ENCODE data around the gene CPT1B. TPM values are rescaled to one million over a fixed set of nuclear protein-coding genes. Genes with fewer than 3 reads are reported as not detected.

The CPT1B gene
- total RNA-seq, 1 experiment from 2014 or later: 19.2 TPM

DNA sequence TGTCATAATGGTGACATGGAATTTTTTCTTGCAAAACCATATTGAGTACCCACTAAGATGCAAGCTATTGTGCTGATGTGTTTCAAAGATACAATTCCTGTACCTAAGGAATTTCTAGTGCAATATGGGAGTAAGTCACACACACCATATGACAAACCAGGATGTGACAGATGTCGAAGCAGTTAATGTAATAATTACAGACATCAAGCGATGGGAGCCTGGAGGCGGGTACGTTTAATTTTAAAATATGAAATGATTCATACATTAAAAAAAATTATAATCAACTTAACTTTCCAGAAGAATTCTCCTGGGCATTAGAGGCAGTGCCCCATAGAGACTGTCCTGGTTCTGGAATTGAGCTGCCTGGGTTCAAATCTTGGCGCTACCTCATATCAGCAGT is 21.5 kb downstream of the CPT1B start:
- ChIA-PET POLR2A (ENCODE audit: low non-redundant PET) (no interaction called here), CTCF (no interaction called here)
- no TSS peak for BruUV-seq (replicated peaks)
- H3K36me3 ChIP-seq (ENCODE audit: insufficient read depth, low read length, poor library complexity, severe bottlenecking): no peaks in the 10 kb centered on the region
- intact Hi-C loops (cut with micrococcal nuclease; ENCODE audit: unreplicated experiment): no loop called here
- H3K27me3 ChIP-seq (replicated peaks; ENCODE audit: insufficient read depth, low read depth, low read length, poor library complexity): no peaks in the 10 kb centered on the region
- TF ChIP-seq, protein P1, sequence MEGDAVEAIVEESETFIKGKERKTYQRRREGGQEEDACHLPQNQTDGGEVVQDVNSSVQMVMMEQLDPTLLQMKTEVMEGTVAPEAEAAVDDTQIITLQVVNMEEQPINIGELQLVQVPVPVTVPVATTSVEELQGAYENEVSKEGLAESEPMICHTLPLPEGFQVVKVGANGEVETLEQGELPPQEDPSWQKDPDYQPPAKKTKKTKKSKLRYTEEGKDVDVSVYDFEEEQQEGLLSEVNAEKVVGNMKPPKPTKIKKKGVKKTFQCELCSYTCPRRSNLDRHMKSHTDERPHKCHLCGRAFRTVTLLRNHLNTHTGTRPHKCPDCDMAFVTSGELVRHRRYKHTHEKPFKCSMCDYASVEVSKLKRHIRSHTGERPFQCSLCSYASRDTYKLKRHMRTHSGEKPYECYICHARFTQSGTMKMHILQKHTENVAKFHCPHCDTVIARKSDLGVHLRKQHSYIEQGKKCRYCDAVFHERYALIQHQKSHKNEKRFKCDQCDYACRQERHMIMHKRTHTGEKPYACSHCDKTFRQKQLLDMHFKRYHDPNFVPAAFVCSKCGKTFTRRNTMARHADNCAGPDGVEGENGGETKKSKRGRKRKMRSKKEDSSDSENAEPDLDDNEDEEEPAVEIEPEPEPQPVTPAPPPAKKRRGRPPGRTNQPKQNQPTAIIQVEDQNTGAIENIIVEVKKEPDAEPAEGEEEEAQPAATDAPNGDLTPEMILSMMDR (conservative IDR thresholded peaks at IDR 0.05; ENCODE audit: low read depth, low read length): no peak
- TF ChIP-seq EZH2 (IDR thresholded peaks at IDR 0.05; ENCODE audit: borderline replicate concordance, low read depth, low read length, poor library complexity, severe bottlenecking): no peak
- no peak overlapping the region for H3K27ac ChIP-seq (ENCODE audit: low read depth, low read length, poor library complexity, severe bottlenecking)
- H3K4me1 ChIP-seq (ENCODE audit: insufficient read depth, low read length, poor library complexity, severe bottlenecking): no peaks in the 10 kb centered on the region
- H3K9me3 ChIP-seq (ENCODE audit: low read depth, low read length, poor library complexity, severe bottlenecking): no peaks in the 10 kb centered on the region
- no peak for DNase-seq (ENCODE audit: low spot score)
- no peak overlapping the region for H3K4me3 ChIP-seq (ENCODE audit: low read depth, low read length, poor library complexity, severe bottlenecking)

DNA sequence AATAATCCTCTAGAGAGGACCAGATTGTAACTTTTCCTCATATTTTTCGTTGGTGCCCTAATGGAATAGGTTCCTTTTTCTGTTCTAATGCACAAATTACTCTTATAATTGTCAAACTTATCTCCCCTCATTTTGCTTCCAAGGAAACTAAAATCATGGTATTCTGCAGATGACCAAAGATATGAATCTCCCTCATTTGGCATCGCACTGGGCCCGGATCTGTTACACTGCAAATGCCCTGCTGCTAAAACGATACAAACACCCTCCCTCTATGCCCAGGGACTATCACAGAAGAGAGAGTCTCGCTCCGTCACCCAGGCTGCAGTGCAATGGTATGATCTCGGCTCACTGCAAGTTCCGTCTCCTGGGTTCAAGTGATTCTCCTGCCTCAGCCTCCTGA is 24.9 kb downstream of the CPT1B start:
- no peak for TF ChIP-seq EZH2 (IDR thresholded peaks at IDR 0.05; ENCODE audit: borderline replicate concordance, low read depth, low read length, poor library complexity, severe bottlenecking)
- TF ChIP-seq, protein P1 (conservative IDR thresholded peaks at IDR 0.05; ENCODE audit: low read depth, low read length): no peak
- no TSS peak for BruUV-seq (replicated peaks)
- Histone ChIP-seq H3K4me1 (ENCODE audit: insufficient read depth, low read length, poor library complexity, severe bottlenecking) (no peaks in the 10 kb centered on the region), H3K27ac (ENCODE audit: low read depth, low read length, poor library complexity, severe bottlenecking) (no peak overlapping the region), H3K4me3 (ENCODE audit: low read depth, low read length, poor library complexity, severe bottlenecking) (no peak overlapping the region), H3K36me3 (ENCODE audit: insufficient read depth, low read length, poor library complexity, severe bottlenecking) (no peaks in the 10 kb centered on the region), H3K27me3 (replicated peaks; ENCODE audit: insufficient read depth, low read depth, low read length, poor library complexity) (no peaks in the 10 kb centered on the region), H3K9me3 (ENCODE audit: low read depth, low read length, poor library complexity, severe bottlenecking) (no peaks in the 10 kb centered on the region)
- POLR2A ChIA-PET (ENCODE audit: low non-redundant PET): no interaction called here
- CTCF ChIA-PET: no interaction called here
- DNase-seq (ENCODE audit: low spot score): no peak
- intact Hi-C loops (cut with micrococcal nuclease; ENCODE audit: unreplicated experiment): no loop called here

DNA sequence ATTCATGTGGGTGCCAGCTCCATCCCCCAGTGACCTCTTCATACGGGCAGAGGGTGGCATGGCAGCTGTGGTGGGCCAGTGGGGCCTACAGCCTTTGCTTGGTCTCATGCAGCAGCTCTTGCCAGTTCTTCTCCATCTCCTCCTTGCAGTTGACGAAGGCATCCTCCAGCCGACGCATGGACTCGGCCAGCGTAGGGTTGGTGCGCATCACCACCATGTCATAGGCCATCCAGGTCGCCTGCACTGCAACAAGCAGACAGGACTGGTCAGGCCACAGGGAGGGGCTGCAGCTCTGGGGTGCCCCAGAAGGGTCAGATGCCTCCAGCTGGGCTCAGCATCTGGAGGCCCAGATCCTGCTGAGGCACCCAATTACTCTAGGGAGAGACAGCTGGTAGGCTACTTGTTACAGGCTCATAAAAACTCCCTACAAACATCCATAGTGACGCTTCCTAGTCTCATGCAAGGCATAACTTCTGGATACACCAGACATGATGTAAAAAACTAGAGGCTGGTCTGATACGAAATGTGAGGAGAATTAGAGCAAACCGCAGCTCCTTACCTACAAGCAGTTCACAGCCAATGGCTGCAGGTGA is 27.0 kb downstream of the CPT1B start:
- ChIA-PET POLR2A (ENCODE audit: low non-redundant PET) (interaction anchor here (0.6 kb wide), 1 partner anchor 26 kb away, joined by 4 read pairs; the partner anchor contains the start of gene SCO2), CTCF (no interaction called here)
- H3K36me3 ChIP-seq (ENCODE audit: insufficient read depth, low read length, poor library complexity, severe bottlenecking): no peaks in the 10 kb centered on the region
- intact Hi-C loops (cut with micrococcal nuclease; ENCODE audit: unreplicated experiment): no loop called here
- TF ChIP-seq EZH2 (IDR thresholded peaks at IDR 0.05; ENCODE audit: borderline replicate concordance, low read depth, low read length, poor library complexity, severe bottlenecking): no peak
- TF ChIP-seq, protein P1 (conservative IDR thresholded peaks at IDR 0.05; ENCODE audit: low read depth, low read length): no peak
- no peak for DNase-seq (ENCODE audit: low spot score)
- H3K27me3 ChIP-seq (replicated peaks; ENCODE audit: insufficient read depth, low read depth, low read length, poor library complexity): no peaks in the 10 kb centered on the region
- H3K4me3 ChIP-seq (ENCODE audit: low read depth, low read length, poor library complexity, severe bottlenecking): no peak overlapping the region
- no peaks in the 10 kb centered on the region for H3K9me3 ChIP-seq (ENCODE audit: low read depth, low read length, poor library complexity, severe bottlenecking)
- BruUV-seq (replicated peaks): no TSS peak
- H3K27ac ChIP-seq (ENCODE audit: low read depth, low read length, poor library complexity, severe bottlenecking): no peak overlapping the region
- no peaks in the 10 kb centered on the region for H3K4me1 ChIP-seq (ENCODE audit: insufficient read depth, low read length, poor library complexity, severe bottlenecking)
